ENCODE measurements around the gene NDUFS6. TPM values are rescaled to one million over a fixed set of nuclear protein-coding genes. Genes with fewer than 3 reads are reported as not detected.

Gene NDUFS6
- total RNA-seq, 1 donor from 2014 or later, result 26.4 TPM

Other genes with a start within 250 kb of the NDUFS6 start
- 50.4 TPM for gene MRPL36, start 1.6 kb upstream of the NDUFS6 start, total RNA-seq
- gene IRX4, start 81.5 kb downstream of the NDUFS6 start, total RNA-seq, result not detected